ENCODE data around the gene TMEM212.

DNA sequence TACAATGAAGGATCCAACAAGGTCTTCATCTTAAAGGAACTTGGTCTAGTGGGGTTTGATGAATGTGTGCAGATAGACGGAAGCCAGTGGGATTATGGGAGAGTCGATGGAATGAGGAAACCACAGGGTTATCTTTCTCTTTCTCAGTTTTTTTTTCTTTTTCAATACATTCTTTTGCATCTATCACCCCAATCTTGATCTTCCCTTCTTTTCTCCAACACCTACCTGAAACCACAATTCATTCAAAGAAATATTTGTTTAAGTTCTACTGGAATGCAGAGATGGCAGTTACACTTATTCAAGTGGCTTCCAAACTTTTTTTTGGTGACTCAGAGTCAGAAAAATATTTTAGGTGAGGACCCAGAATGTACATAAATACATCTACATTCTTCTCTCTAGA lies 1.7 kb downstream of the TMEM212 start:
- no peak for TF ChIP-seq POLR2A (IDR thresholded peaks at IDR 0.05)
- TF ChIP-seq, protein P1, sequence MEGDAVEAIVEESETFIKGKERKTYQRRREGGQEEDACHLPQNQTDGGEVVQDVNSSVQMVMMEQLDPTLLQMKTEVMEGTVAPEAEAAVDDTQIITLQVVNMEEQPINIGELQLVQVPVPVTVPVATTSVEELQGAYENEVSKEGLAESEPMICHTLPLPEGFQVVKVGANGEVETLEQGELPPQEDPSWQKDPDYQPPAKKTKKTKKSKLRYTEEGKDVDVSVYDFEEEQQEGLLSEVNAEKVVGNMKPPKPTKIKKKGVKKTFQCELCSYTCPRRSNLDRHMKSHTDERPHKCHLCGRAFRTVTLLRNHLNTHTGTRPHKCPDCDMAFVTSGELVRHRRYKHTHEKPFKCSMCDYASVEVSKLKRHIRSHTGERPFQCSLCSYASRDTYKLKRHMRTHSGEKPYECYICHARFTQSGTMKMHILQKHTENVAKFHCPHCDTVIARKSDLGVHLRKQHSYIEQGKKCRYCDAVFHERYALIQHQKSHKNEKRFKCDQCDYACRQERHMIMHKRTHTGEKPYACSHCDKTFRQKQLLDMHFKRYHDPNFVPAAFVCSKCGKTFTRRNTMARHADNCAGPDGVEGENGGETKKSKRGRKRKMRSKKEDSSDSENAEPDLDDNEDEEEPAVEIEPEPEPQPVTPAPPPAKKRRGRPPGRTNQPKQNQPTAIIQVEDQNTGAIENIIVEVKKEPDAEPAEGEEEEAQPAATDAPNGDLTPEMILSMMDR (IDR thresholded peaks at IDR 0.05): no peak

Data from adrenal gland (tissue), 5 donors.